HG03571 (cell line): ENCODE data around the gene TTYH2.

Source experiments
- ATAC-seq: cut with Tn5 transposase; IDR thresholded peaks from one replicate; pipeline ENCODE4 v1.9.1; 2021; ENCODE audit not compliant: unreplicated experiment

TTYH2 gene

GRCh38 chr17:74192950-74193781 lies 20.2 kb upstream of the TTYH2 start:
- ATAC-seq, result no peak

DNA sequence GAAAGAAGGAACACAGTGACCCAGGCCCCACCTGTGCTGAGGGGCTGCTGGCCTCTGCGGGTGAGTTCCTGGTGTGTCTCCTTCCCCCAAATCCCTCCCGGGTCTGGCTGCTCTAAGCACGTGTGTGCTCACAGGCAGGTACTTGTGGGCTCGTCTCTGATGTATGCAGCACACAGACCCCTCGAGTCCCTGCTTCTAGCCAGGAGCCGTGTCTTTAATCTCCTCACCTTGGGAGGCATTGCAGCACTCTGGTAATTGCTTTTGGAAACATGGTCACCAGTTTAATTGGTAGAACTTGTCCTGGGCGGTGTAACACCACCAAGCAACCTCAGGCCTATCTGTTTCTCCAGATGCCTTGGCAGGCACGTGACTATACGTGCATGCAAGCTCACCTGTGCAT lies 18.7 kb upstream of the TTYH2 start:
- ATAC-seq, result no peak

DNA sequence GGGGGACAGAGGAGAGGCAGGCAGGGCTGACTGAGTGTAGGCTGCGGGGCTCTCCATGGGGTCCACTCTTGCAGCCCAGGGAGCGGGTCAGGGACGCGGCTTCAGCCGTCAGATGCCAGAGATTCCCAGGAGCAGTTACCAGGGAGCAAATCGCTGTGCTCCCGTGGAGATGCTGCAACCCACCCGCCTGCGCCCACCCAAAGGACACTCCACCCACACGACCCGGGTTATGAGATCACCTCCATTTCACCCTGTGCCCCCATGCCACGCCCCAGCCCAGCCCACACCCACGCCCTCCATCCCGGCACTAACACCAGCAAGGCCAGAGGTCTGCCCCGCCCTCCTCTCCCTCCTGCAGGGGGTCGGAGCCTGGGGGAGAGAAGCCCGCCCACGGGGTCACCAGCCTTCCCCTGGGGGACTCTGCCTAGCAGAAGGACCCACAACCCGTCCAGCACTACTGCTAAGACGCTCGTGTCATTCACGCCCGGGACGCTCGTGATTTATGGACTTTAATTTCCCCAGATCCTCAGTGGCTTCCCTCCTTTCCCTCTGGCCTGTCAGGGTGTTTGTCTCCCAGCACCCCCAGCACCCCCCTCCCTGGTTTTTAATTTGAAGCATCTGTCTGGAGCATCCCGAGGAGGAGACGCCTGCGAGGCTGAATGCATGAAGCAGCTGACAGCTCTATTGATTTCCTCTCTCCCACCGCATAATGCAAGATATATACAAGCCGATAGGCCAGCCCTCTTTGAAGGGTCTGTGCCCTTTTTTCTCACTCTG lies 16.6 kb upstream of the TTYH2 start:
- no peak for ATAC-seq

DNA sequence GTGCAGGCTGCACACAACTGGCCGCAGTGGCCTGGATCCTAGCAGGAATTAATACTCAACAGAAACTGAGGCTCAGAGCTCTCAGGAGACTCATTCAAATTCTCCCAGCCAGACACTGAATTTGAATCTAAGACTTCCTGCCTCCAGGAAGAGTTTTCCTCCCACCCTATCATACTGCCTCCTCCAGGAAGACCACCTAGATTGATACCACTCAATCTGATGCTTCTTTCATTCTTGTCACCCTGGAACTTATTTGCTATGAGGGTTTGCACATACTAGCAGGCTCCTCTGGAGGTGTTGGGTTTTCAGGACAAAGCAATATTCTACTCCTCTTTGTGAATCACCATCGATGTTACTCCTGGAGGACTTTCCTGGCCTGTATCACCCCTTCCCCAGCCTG lies 15.6 kb upstream of the TTYH2 start:
- ATAC-seq, result no peak

GRCh38 chr17:74198694-74199093 lies 14.7 kb upstream of the TTYH2 start:
- no peak for ATAC-seq

- no peak for ATAC-seq
Measured at GRCh38 chr17:74199306-74200092, 13.9 kb upstream of the TTYH2 start.

GRCh38 chr17:74200112-74200511 lies 13.3 kb upstream of the TTYH2 start:
- no peak for ATAC-seq

DNA sequence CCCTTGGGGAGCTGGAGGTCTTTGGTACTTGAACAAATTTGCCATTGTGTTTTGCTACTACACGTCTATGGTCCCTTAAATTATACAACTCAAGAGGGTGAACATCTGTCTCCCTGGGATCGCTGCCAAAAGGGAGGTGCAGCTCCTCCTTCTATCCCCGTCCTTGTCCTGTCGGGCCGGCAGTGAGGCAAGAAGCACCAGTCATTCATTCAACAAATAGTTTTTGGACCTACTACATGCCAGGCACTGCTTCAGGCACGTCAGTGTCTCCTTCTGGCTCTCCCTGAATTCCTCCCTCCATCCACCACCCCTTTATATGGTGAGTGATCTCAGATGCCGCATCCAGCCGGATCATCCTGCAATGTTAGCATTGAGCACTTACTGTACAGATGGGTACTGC lies 12.1 kb upstream of the TTYH2 start:
- no peak for ATAC-seq

DNA sequence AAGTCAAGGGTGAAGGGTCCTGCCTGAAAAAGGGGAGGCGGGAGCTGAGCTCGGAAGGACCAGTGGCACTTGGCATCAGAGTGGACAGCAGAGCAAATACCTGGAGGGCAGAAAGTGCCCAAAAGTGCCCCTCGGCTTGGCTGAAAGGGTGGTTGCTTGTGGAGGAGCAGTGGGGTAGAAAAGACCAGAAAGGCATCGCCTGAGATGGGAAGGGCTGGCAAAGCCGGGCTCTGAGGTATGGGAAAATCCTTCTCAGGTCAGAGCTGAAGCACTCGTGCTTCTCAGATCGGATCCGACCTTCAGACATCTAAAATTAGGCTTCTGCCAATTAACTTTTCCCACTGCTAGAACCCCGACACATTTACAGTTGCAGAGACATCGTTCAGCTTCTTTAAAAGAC lies 11.4 kb upstream of the TTYH2 start:
- ATAC-seq, result no peak

- no peak for ATAC-seq
Measured at GRCh38 chr17:74202938-74203337, 10.4 kb upstream of the TTYH2 start.

- ATAC-seq, result peak; percentile 67
Measured at GRCh38 chr17:74203439-74204240, 9.7 kb upstream of the TTYH2 start, which contains the start of gene RPL38. TSS of gene RPL38 (plus strand) at chr17:74203678. CDS start at chr17:74203956, 278 bp downstream.

DNA sequence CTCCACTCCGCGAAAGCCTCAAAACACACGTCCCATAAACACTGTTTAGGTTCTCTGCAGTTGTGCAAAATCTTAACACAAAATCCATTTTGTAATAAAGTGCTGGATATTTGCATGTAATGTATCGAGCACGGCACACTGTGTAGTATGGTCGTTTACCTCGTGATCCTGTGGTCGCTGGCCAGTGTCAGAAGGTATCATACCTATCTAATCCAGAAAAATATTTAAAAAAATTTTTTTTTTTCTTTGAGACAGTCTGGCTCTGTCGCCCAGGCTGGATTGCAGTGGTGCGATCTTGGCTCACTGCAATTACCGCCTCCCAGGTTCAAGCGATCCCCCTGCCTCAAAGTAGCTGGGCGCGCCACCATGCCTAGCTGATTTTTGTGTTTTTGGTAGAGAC lies 8.9 kb upstream of the TTYH2 start:
- no peak for ATAC-seq

DNA sequence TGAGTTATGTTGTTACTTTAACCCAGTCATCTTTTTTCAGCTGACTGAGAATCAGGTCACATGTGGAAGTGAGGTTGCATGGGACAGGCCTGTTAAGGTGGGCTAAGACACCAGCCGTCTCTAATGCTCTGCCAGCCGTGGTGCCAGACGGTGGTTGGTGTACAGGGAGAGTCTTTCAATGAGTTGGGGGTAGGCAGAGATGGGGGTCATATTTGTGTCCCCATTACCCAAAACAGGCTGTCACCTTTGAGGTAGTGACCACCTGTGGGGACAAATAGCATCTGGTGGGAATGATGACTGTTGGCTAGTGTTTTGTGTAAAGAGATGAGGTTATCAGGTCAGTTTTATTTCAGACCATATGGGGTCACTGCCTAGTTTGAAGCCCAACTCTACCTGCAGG lies 8.1 kb upstream of the TTYH2 start:
- ATAC-seq, result no peak

DNA sequence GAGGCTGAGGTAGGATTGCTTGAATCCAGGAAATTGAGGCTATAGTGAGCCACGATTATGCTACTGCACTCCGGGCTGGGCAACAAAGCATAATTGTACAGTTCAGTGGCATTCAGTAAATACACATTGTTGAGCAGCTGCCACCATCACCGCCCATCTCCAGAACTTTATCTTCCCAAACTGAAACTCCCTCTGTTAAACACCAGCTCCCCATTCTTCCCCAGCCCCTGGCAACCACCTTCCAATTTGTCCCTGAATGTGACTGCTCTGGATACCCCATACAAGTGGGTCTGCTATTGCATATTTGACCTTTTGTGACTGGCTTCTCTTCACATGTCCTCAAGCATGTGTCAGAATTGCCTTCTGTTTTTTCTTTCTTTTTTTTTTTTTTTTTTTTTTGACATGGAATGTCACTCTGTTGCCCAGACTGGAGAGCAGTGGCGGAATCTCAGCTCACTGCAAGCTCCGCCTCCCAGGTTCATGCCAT lies 7.0 kb upstream of the TTYH2 start:
- ATAC-seq, result no peak

GRCh38 chr17:74210191-74211140 lies 2.9 kb upstream of the TTYH2 start:
- no peak for ATAC-seq

DNA sequence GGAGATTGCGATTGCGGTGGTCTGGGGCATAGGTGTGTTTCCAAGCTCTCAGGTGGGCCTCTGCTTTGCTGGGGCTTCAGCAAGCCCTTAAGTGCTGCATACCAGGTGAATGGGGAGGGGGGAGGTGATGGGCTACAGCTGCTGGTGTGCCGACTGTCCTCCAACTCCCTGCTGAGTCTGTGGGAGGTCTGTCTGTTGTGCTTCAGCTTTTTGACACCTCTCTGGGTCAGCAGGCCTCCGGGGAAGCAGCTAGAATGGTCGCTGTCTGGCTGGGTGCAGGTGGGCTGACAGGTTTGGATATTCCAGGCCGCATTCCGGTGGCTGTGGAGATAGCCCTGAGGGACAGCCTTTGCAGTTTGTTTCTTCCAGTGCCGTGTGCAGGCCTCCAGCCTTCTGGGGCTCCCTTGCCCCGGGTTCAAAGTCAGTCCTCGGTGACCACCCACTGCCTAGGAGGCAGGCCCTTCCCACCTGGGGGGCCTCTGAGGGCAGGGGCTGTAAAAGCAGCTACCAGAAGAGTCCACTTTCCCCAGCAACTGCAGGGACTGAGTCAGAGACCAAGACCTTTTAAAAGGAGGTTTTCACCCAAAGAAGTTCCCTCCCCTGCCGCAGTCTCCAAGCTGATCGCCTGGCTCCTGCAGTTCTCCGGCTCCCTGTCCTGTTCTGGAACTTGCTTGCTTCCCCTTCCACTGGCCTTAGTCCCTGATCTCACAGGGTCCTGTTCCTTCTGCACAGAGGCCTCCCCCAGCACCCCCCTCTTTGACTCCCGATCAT lies 2.0 kb upstream of the TTYH2 start:
- ATAC-seq, result no peak

DNA sequence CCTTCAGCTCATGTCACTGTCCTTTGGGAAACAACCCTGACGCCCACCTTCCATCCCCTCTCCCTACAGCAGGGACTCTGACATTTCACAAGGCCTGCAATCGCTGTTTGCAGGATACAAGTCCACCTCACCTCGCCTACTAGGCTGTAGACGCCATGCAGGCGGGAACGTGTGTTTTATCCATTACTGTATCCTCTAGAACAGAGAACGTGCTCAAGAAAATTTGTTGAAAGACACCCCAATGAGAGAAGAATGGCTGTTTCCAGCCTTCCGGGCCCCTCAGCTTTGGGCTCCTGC lies 1.5 kb upstream of the TTYH2 start:
- no peak for ATAC-seq

- peak; percentile 9 for ATAC-seq
Measured at GRCh38 chr17:74212209-74212912, 1.0 kb upstream of the TTYH2 start.
